ENCODE data around the gene WDR70. TPM values are rescaled to one million over a fixed set of nuclear protein-coding genes. Genes with fewer than 3 reads are reported as not detected.

The WDR70 gene
- total RNA-seq, 4 donors from 2014 or later: 18.9 to 106 (median 34.9) TPM

DNA sequence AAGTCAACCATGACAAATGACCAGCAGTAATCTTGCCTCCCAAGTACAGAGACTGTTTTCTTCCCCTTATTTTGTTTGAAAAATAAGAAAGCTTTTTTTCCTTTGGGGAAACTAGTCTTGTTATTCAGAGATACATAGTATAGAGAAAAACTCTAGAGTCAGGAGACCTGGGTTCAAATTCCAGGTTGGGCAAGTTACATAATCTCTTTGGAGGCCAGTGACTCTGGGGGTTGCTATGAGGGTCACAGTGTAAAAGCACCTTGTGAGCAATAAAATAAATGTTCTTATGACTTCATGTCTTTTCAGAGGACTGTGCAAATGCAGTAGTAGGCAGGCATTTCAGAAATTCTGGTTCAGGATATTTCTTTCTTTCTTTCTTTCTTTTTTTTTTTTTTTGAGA, 389.3 kb downstream of the WDR70 start:
- no peak for TF ChIP-seq POLR2A (IDR thresholded peaks at IDR 0.05)
- TF ChIP-seq, protein P1, sequence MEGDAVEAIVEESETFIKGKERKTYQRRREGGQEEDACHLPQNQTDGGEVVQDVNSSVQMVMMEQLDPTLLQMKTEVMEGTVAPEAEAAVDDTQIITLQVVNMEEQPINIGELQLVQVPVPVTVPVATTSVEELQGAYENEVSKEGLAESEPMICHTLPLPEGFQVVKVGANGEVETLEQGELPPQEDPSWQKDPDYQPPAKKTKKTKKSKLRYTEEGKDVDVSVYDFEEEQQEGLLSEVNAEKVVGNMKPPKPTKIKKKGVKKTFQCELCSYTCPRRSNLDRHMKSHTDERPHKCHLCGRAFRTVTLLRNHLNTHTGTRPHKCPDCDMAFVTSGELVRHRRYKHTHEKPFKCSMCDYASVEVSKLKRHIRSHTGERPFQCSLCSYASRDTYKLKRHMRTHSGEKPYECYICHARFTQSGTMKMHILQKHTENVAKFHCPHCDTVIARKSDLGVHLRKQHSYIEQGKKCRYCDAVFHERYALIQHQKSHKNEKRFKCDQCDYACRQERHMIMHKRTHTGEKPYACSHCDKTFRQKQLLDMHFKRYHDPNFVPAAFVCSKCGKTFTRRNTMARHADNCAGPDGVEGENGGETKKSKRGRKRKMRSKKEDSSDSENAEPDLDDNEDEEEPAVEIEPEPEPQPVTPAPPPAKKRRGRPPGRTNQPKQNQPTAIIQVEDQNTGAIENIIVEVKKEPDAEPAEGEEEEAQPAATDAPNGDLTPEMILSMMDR (IDR thresholded peaks at IDR 0.05): no peak
- H3K4me1 ChIP-seq: no peaks in the 10 kb centered on the region
- no peaks in the 10 kb centered on the region for H3K36me3 ChIP-seq
- H3K27me3 ChIP-seq: no peaks in the 10 kb centered on the region
- no peaks in the 10 kb centered on the region for H3K9me3 ChIP-seq
- DNase-seq: no peak
- H3K27ac ChIP-seq: no peak overlapping the region
- H3K4me3 ChIP-seq: no peak overlapping the region

- no peak overlapping the region for H3K4me3 ChIP-seq
- no peaks in the 10 kb centered on the region for H3K4me1 ChIP-seq
- H3K9me3 ChIP-seq: no peaks in the 10 kb centered on the region
- no peak overlapping the region for H3K27ac ChIP-seq
- H3K27me3 ChIP-seq: no peaks in the 10 kb centered on the region
- no peak for TF ChIP-seq POLR2A (IDR thresholded peaks at IDR 0.05)
- TF ChIP-seq, protein P1 (IDR thresholded peaks at IDR 0.05): no peak
- no peak for DNase-seq
- no peaks in the 10 kb centered on the region for H3K36me3 ChIP-seq
Measured at GRCh38 chr5:37769108-37769507, 390.0 kb downstream of the WDR70 start.

- Histone ChIP-seq H3K9me3 (peaks cover 0 to under 1% (median 0%) of the 10 kb centered on the region in 4 donors), H3K27me3 (no peaks in the 10 kb centered on the region), H3K4me3 (no peak overlapping the region), H3K36me3 (no peaks in the 10 kb centered on the region), H3K4me1 (no peaks in the 10 kb centered on the region), H3K27ac (no peak overlapping the region)
- TF ChIP-seq, protein P1 (IDR thresholded peaks at IDR 0.05): no peak
- TF ChIP-seq POLR2A (IDR thresholded peaks at IDR 0.05): no peak
- no peak for DNase-seq
Measured at GRCh38 chr5:37769840-37770239, 390.7 kb downstream of the WDR70 start.

- Histone ChIP-seq H3K27me3 (no peaks in the 10 kb centered on the region), H3K4me1 (no peaks in the 10 kb centered on the region), H3K36me3 (no peaks in the 10 kb centered on the region), H3K9me3 (peaks cover 0 to 5% (median 0%) of the 10 kb centered on the region in 4 donors), H3K4me3 (no peak overlapping the region), H3K27ac (no peak overlapping the region)
- TF ChIP-seq, protein P1 (IDR thresholded peaks at IDR 0.05): no peak
- no peak for TF ChIP-seq POLR2A (IDR thresholded peaks at IDR 0.05)
- DNase-seq: no peak
Measured at GRCh38 chr5:37770786-37771185, 391.7 kb downstream of the WDR70 start.

DNA sequence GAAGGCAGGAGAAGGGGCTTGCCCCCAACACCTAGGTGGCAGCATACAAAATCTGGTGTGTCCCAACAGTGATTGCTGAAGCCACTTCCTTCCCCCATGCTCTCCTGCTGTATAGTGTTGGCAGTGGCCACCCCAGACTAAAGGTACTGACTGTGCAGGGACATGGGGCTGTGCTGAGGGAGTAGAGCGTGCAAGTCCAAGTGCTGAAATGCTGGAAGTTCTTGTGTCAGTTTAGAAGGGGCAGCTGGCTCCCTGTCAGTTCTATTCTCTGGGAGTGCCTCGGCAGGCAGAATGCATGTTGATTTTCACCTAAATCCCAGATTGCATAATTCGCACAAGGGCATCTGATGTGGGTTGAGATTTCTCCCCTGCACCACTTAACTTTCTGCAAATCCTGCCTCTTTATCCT, 392.1 kb downstream of the WDR70 start:
- no peaks in the 10 kb centered on the region for H3K27me3 ChIP-seq
- no peak overlapping the region for H3K27ac ChIP-seq
- H3K36me3 ChIP-seq: no peaks in the 10 kb centered on the region
- no peak overlapping the region for H3K4me3 ChIP-seq
- TF ChIP-seq POLR2A (IDR thresholded peaks at IDR 0.05): no peak
- TF ChIP-seq, protein P1 (IDR thresholded peaks at IDR 0.05): no peak
- peaks cover 0 to 5% (median 0%) of the 10 kb centered on the region in 4 donors for H3K9me3 ChIP-seq
- no peaks in the 10 kb centered on the region for H3K4me1 ChIP-seq
- no peak for DNase-seq

- Histone ChIP-seq H3K4me1 (no peaks in the 10 kb centered on the region), H3K27me3 (no peaks in the 10 kb centered on the region), H3K4me3 (no peak overlapping the region), H3K9me3 (peaks cover 0 to 5% (median 0%) of the 10 kb centered on the region in 4 donors), H3K27ac (no peak overlapping the region), H3K36me3 (no peaks in the 10 kb centered on the region)
- TF ChIP-seq, protein P1 (IDR thresholded peaks at IDR 0.05): no peak
- no peak for TF ChIP-seq POLR2A (IDR thresholded peaks at IDR 0.05)
- DNase-seq: no peak
Measured at GRCh38 chr5:37771731-37772130, 392.6 kb downstream of the WDR70 start.

Measured in Peyer's patch (tissue), 4 donors.